HepG2 (cell line): Measurements from ENCODE around the gene EFCAB8. TPM values are rescaled to one million over a fixed set of nuclear protein-coding genes. Genes with fewer than 3 reads are reported as not detected.

Experiments used
- ATAC-seq: fragments of 200-7000 bp; cut with Tn5 transposase; 3 replicates; pipeline ENCODE4 v1.9.1; 2020; ENCODE audit warnings: mild to moderate bottlenecking, moderate library complexity
- BruUV-seq: library from RNA; stranded (reverse); fragments of 400-500 nt; replicated peaks from 2 replicates; lab custom pipeline; 2021; lab: Mats Ljungman, UMichigan
- CTCF ChIA-PET: fragments of 300-600 bp; formaldehyde crosslinking; extraction: SDS; loops from one replicate; lab custom pipeline; 2021; ENCODE audit warnings: low total read pairs, inconsistent platforms, low intra/inter-chr PET ratio; lab: Yijun Ruan, JAX
- POLR2A ChIA-PET: fragments of 350-600 bp; sonication (Branson Sonifier 250); formaldehyde crosslinking; loops from one replicate; lab custom pipeline; 2020; ENCODE audit warnings: antibody characterized with exemption, inconsistent platforms; lab: Yijun Ruan, JAX
- DNase-seq: peaks from one replicate; pipeline ENCODE4 v3.0.0-alpha.2; 2015; ENCODE audit warnings: low spot score
- FAIRE-seq: peaks from 3 replicates; lab custom pipeline; 2011; peaks lifted over from hg19 to GRCh38; lab: Jason Lieb, UNC
- H2AFZ ChIP-seq: one replicate; pipeline ENCODE4 v1.6.1; 2011; ENCODE audit warnings: low read length, inconsistent platforms
- H3K27ac ChIP-seq: fragments of 300-600 bp; 3 replicates; pipeline ENCODE4 v1.8.0; 2011; ENCODE audit warnings: mixed run types, mild to moderate bottlenecking, mixed read lengths, low read length, inconsistent platforms; ENCODE audit not compliant: insufficient read depth; ENCODE audit errors: extremely low read length
- H3K27me3 ChIP-seq, 2 experiments: fragments of 200-600 bp in 1 of 2; 2 replicates in 1 of 2; 3 replicates in 1 of 2; pipeline versions ENCODE4 v1.6.0 to v1.8.0; 2011; ENCODE audit warnings: low read length in 2 of 2, mild to moderate bottlenecking in 2 of 2, moderate library complexity in 2 of 2, inconsistent platforms in 1 of 2; ENCODE audit not compliant: insufficient read depth in 2 of 2, control insufficient read depth in 1 of 2
- H3K36me3 ChIP-seq, 2 experiments: fragments of 200-600 bp in 1 of 2; replicated peaks in 1 of 2; 2 replicates in 1 of 2; 3 replicates in 1 of 2; pipeline versions ENCODE4 v1.5.1 to v1.8.0; 2011; ENCODE audit warnings: low read length in 2 of 2, inconsistent platforms in 1 of 2; ENCODE audit not compliant: insufficient read depth in 2 of 2, control insufficient read depth in 1 of 2
- H3K4me1 ChIP-seq: 2 replicates; pipeline ENCODE4 v1.5.1; 2012; ENCODE audit warnings: low read length, inconsistent platforms; ENCODE audit not compliant: insufficient read depth
- H3K4me2 ChIP-seq: 2 replicates; pipeline ENCODE4 v1.6.0; 2011; ENCODE audit warnings: low read depth, low read length, inconsistent platforms
- H3K4me3 ChIP-seq, 3 experiments: fragments of 200-600 bp in 1 of 3; sonication (generic), shearing (Covaris generic) in 1 of 3; replicated peaks in 1 of 3; 2 replicates each; pipeline ENCODE4 v1.5.1; 2011 to 2016; ENCODE audit warnings: low read length in 3 of 3, inconsistent platforms in 2 of 3, low read depth in 2 of 3, mild to moderate bottlenecking in 2 of 3, control low read depth in 1 of 3, mixed read lengths in 1 of 3; ENCODE audit not compliant: insufficient read depth in 1 of 3
- H3K79me2 ChIP-seq: one replicate; pipeline ENCODE4 v1.6.1; 2011; ENCODE audit warnings: low read length, inconsistent platforms; ENCODE audit not compliant: insufficient read depth
- H3K9ac ChIP-seq: 2 replicates; pipeline ENCODE4 v1.6.0; 2011; ENCODE audit warnings: mild to moderate bottlenecking, low read depth, low read length, inconsistent platforms; ENCODE audit not compliant: insufficient read depth
- H3K9me3 ChIP-seq: 2 replicates; pipeline ENCODE4 v1.5.1; 2012; ENCODE audit warnings: mild to moderate bottlenecking, low read length
- H4K20me1 ChIP-seq: 2 replicates; pipeline ENCODE4 v1.6.0; 2011; ENCODE audit warnings: inconsistent platforms, mild to moderate bottlenecking, low read length, moderate library complexity; ENCODE audit not compliant: insufficient read depth
- IRX3 ChIP-seq: sonication (generic); formaldehyde crosslinking; IDR thresholded peaks from 2 replicates; pipeline ENCODE4 v1.8.1; 2023; ENCODE audit warnings: mild to moderate bottlenecking, low read depth, missing genetic modification reagents, borderline replicate concordance
- KIAA2018 ChIP-seq: sonication (generic); formaldehyde crosslinking; IDR thresholded peaks from 2 replicates; pipeline ENCODE4 v1.5.0; 2020; ENCODE audit warnings: mild to moderate bottlenecking, missing genetic modification reagents, borderline replicate concordance
- NRL ChIP-seq: sonication (generic); formaldehyde crosslinking; IDR thresholded peaks from 2 replicates; pipeline ENCODE4 v1.5.0; 2020; ENCODE audit warnings: missing genetic modification reagents, mild to moderate bottlenecking, moderate library complexity, borderline replicate concordance
- THRA ChIP-seq: sonication (generic); formaldehyde crosslinking; IDR thresholded peaks from 2 replicates; pipeline ENCODE4 v1.4.0; 2020; ENCODE audit warnings: missing genetic modification reagents, borderline replicate concordance
- WIZ ChIP-seq: sonication (generic); formaldehyde crosslinking; IDR thresholded peaks from 2 replicates; pipeline ENCODE4 v1.5.1; 2020; ENCODE audit warnings: mild to moderate bottlenecking, missing genetic modification reagents
- ZNF33A ChIP-seq: sonication (generic); formaldehyde crosslinking; IDR thresholded peaks from 2 replicates; pipeline ENCODE4 v1.5.1; 2020; ENCODE audit warnings: missing genetic modification reagents, mild to moderate bottlenecking, moderate library complexity, borderline replicate concordance
- ZNF629 ChIP-seq: sonication (generic); formaldehyde crosslinking; conservative IDR thresholded peaks from 2 replicates; pipeline ENCODE4 v1.5.0; 2020; ENCODE audit warnings: missing genetic modification reagents
- ZSCAN9 ChIP-seq: IDR thresholded peaks from 2 replicates; pipeline ENCODE4 v1.6.1; 2016; ENCODE audit warnings: borderline replicate concordance
- WGBS: methylation state at CpG from one replicate; pipeline ENCODE4 v1.1.6; 2017; ENCODE audit warnings: low lambda C conversion rate; 5-methylcytosine and 5-hydroxymethylcytosine counted together
- in situ Hi-C: cut with HindIII; loops from 2 replicates; pipeline ENCODE4 v1.10.0; 2017; ENCODE audit warnings: low pct_unique_long_range_greater_than_20kb; ENCODE audit not compliant: extremely low pct_ligation_motif_present
- intact Hi-C: fragments of 100-400 bp; cut with micrococcal nuclease; formaldehyde crosslinking; loops from one replicate; pipeline ENCODE4 v1.10.0; 2022; ENCODE audit not compliant: unreplicated experiment
- polyA plus RNA-seq, 8 experiments: library from polyadenylated mRNA; depleted of rRNA in 3 of 8; stranded (reverse) in 7 of 8; unstranded in 1 of 8; fragments of >200 nt; fragmentation: Illumina TruSeq in 4 of 8; extraction: Trizol in 4 of 8; gene quantifications; 2 replicates each; pipeline versions ENCODE4 v1.2.1 to v1.2.3, GENCODE V29; 2011 to 2016; ENCODE audit warnings: low read depth in 4 of 8, missing spikeins in 1 of 8, mixed read lengths in 1 of 8; ENCODE audit not compliant: insufficient read depth in 1 of 8
- total RNA-seq, 5 experiments: library from RNA; depleted of rRNA; stranded (reverse); fragments of >200 nt; fragmentation: Illumina TruSeq; extraction: Trizol; gene quantifications; 2 replicates each; pipeline ENCODE4 v1.2.3, GENCODE V29; 2016; ENCODE audit warnings: low read depth in 1 of 5

EFCAB8 gene
- total and polyA plus RNA-seq, 2 of the 13 experiments (the other 11 are each of a cell fraction or from before 2014, with no cell fraction given), result 0.15 to 0.22 TPM

- TF ChIP-seq KIAA2018 (CRISPR knock-in tag), result no peak
- TF ChIP-seq ZSCAN9, result no peak
- TF ChIP-seq ZNF33A (CRISPR knock-in tag), result no peak
- TF ChIP-seq, all 625 proteins: peak for 0
Measured at GRCh38 chr20:32877507-32877906, 18.8 kb downstream of the EFCAB8 start (continued).

GRCh38 chr20:32878820-32879219 is 20.1 kb downstream of the EFCAB8 start:
- H3K79me2 ChIP-seq, result no peaks in the 10 kb centered on the region
- ATAC-seq, result no peak
- no TSS peak for BruUV-seq
- POLR2A ChIA-PET, result no interaction called here
- H3K4me3 ChIP-seq, result no peak overlapping the region
- no peak for DNase-seq
- TF ChIP-seq IRX3 (CRISPR knock-in tag) (no peak), THRA (CRISPR knock-in tag) (no peak), NRL (CRISPR knock-in tag) (0 out of 2 replicates have a peak, but pooled peaks have one; percentile 20), ZNF629 (CRISPR knock-in tag) (peak; percentile 87), WIZ (CRISPR knock-in tag) (0 out of 2 replicates have a peak, but pooled peaks have one; percentile 38)
- in situ Hi-C loops, result no loop called here
- no peak overlapping the region for H3K27ac ChIP-seq
- intact Hi-C loops, result no loop called here
- H3K4me2 ChIP-seq, result no peak overlapping the region
- H3K9ac ChIP-seq, result no peak overlapping the region
- H3K36me3 ChIP-seq, result no peaks in the 10 kb centered on the region
- no peaks in the 10 kb centered on the region for H3K9me3 ChIP-seq
- 60% methylated on average over 3 of the region's 3 CpGs for WGBS
- no peaks in the 10 kb centered on the region for H4K20me1 ChIP-seq
- peaks cover 0 to 3% of the 10 kb centered on the region in 2 experiments; a peak in 1 of 5 replicates for H3K27me3 ChIP-seq
- FAIRE-seq, result no peak
- peaks cover 10% of the 10 kb centered on the region for H3K4me1 ChIP-seq
- CTCF ChIA-PET, result no interaction called here
- H2AFZ ChIP-seq, result no peak overlapping the region
